Astrocyte of the cerebellum (primary cell): ENCODE data around the gene SLCO4A1.

Source experiments
- DNase-seq: peaks from one replicate; pipeline ENCODE4 v3.0.0-alpha.2; 2011; ENCODE audit warnings: low read depth
- H3K4me3 ChIP-seq: 2 replicates; pipeline ENCODE4 v1.5.1; 2011; ENCODE audit warnings: mild to moderate bottlenecking, low read depth, low read length, moderate library complexity
- in situ Hi-C: cut with HindIII; loops from 2 replicates; pipeline ENCODE4 v1.10.0; 2017; ENCODE audit warnings: low sequenced_read_pairs
- TF ChIP-seq, protein P1 (sequence below): IDR thresholded peaks from 2 replicates; pipeline ENCODE4 v1.5.1; 2012; ENCODE audit warnings: low read length, low read depth, moderate library complexity, mild to moderate bottlenecking; ENCODE audit errors: missing control alignments

Gene SLCO4A1

GRCh38 chr20:62637110-62637509, 5.2 kb upstream of the SLCO4A1 start:
- no peak for DNase-seq
- H3K4me3 ChIP-seq: no peak overlapping the region
- TF ChIP-seq, protein P1, sequence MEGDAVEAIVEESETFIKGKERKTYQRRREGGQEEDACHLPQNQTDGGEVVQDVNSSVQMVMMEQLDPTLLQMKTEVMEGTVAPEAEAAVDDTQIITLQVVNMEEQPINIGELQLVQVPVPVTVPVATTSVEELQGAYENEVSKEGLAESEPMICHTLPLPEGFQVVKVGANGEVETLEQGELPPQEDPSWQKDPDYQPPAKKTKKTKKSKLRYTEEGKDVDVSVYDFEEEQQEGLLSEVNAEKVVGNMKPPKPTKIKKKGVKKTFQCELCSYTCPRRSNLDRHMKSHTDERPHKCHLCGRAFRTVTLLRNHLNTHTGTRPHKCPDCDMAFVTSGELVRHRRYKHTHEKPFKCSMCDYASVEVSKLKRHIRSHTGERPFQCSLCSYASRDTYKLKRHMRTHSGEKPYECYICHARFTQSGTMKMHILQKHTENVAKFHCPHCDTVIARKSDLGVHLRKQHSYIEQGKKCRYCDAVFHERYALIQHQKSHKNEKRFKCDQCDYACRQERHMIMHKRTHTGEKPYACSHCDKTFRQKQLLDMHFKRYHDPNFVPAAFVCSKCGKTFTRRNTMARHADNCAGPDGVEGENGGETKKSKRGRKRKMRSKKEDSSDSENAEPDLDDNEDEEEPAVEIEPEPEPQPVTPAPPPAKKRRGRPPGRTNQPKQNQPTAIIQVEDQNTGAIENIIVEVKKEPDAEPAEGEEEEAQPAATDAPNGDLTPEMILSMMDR: no peak
- in situ Hi-C loops: no loop called here

- DNase-seq: no peak
- TF ChIP-seq, protein P1: no peak
- no peak overlapping the region for H3K4me3 ChIP-seq
- in situ Hi-C loops: no loop called here
These were observed 4.7 kb upstream of the SLCO4A1 start for GRCh38 chr20:62637521-62638054.

- TF ChIP-seq, protein P1: no peak
- no peak overlapping the region for H3K4me3 ChIP-seq
- in situ Hi-C loops: no loop called here
- no peak for DNase-seq
These were observed 4.2 kb upstream of the SLCO4A1 start for GRCh38 chr20:62638055-62638570.

- no peak overlapping the region for H3K4me3 ChIP-seq
- no peak for DNase-seq
- TF ChIP-seq, protein P1: no peak
- in situ Hi-C loops: no loop called here
These were observed 3.5 kb upstream of the SLCO4A1 start for GRCh38 chr20:62638679-62639406.

- TF ChIP-seq, protein P1: no peak
- in situ Hi-C loops: no loop called here
- H3K4me3 ChIP-seq: no peak overlapping the region
- DNase-seq: no peak
These were observed 2.5 kb upstream of the SLCO4A1 start for GRCh38 chr20:62639765-62640164.

DNA sequence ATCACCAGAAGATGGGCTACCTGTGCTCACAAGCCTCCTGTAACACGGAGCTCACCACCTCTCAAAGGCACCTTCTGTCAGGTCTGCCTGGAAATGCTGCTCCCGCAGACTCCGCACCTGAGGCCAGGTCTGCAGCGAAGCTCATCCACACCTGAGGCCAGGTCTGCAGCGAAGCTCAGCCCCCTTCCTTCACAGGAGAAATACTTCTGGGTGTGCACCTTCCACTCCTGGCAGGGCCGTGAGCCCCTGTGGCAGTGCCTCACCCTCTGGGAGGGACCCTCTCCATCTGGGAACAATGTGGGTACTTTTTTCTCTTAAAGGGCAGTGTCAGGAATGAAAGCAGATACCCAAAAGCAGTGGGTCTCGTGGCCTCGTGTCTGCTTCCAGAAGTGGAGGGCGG, 1.4 kb upstream of the SLCO4A1 start:
- in situ Hi-C loops: no loop called here
- TF ChIP-seq, protein P1: no peak
- no peak for DNase-seq
- no peak overlapping the region for H3K4me3 ChIP-seq
